Stimulated activated CD4-positive, alpha-beta T cell treated with anti-CD3 and anti-CD28 coated beads, Interleukin-12 subunit alpha, Interleukin-12 subunit beta, amount 100 ng/mL, for 24 hours (primary cell): Measurements from ENCODE around the gene CMTM7.

ENCODE experiments used
- DNase-seq, 2 experiments: peaks; one replicate each; pipeline ENCODE4 v3.0.0-alpha.2; 2020; ENCODE audit warnings: low read depth in 2 of 2

The CMTM7 gene

GRCh38 chr3:32413845-32414521 lies 22.3 kb downstream of the CMTM7 start:
- no peak for DNase-seq

GRCh38 chr3:32414522-32415202 lies 23.0 kb downstream of the CMTM7 start:
- DNase-seq: no peak

- DNase-seq: no peak
Observed at GRCh38 chr3:32419742-32420125, 28.1 kb downstream of the CMTM7 start.

GRCh38 chr3:32420126-32421038 lies 28.7 kb downstream of the CMTM7 start:
- DNase-seq: no peak

GRCh38 chr3:32421185-32421584 lies 29.5 kb downstream of the CMTM7 start:
- DNase-seq: no peak

GRCh38 chr3:32421991-32422859 lies 30.6 kb downstream of the CMTM7 start:
- DNase-seq: no peak

GRCh38 chr3:32422943-32423342 lies 31.3 kb downstream of the CMTM7 start:
- no peak for DNase-seq

GRCh38 chr3:32423534-32423933 lies 31.9 kb downstream of the CMTM7 start:
- no peak for DNase-seq

- DNase-seq: no peak
Observed at GRCh38 chr3:32423956-32424557, 32.4 kb downstream of the CMTM7 start.

GRCh38 chr3:32424581-32425250 lies 33.1 kb downstream of the CMTM7 start:
- DNase-seq: no peak

GRCh38 chr3:32428092-32429068 lies 36.7 kb downstream of the CMTM7 start:
- DNase-seq: no peak

GRCh38 chr3:32430900-32431299 lies 39.2 kb downstream of the CMTM7 start:
- no peak for DNase-seq

- DNase-seq: no peak
Observed at GRCh38 chr3:32431481-32431880, 39.8 kb downstream of the CMTM7 start.

- DNase-seq: no peak
Observed at GRCh38 chr3:32432045-32432710, 40.5 kb downstream of the CMTM7 start.

GRCh38 chr3:32432711-32433530 lies 41.3 kb downstream of the CMTM7 start:
- no peak for DNase-seq

- no peak for DNase-seq
Observed at GRCh38 chr3:32434206-32434605, 42.6 kb downstream of the CMTM7 start.

GRCh38 chr3:32435911-32436815 lies 44.5 kb downstream of the CMTM7 start:
- DNase-seq: no peak
